Brain microvascular endothelial cell (primary cell): ENCODE results near the gene CCT5.

Experiments
- DNase-seq: peaks from one replicate; pipeline ENCODE4 v3.0.0-alpha.2; 2020
- H3K27ac ChIP-seq: fragments of 250-450 bp; sonication (Bioruptor Pico); 2 replicates; pipeline ENCODE4 v1.5.1; 2020; ENCODE audit warnings: mild to moderate bottlenecking, moderate library complexity
- H3K27me3 ChIP-seq: fragments of 250-450 bp; sonication (Bioruptor Pico); replicated peaks from 2 replicates; pipeline ENCODE4 v1.5.1; 2020; ENCODE audit warnings: mild to moderate bottlenecking
- H3K36me3 ChIP-seq: fragments of 250-450 bp; sonication (Bioruptor Pico); replicated peaks from 2 replicates; pipeline ENCODE4 v1.5.1; 2020; ENCODE audit warnings: mild to moderate bottlenecking
- H3K4me3 ChIP-seq: 2 replicates; pipeline ENCODE4 v1.5.1; 2011; ENCODE audit warnings: low read depth, mild to moderate bottlenecking, control low read depth, low read length, moderate library complexity
- CTCF ChIP-seq: IDR thresholded peaks from 2 replicates; pipeline ENCODE4 v1.5.1; 2011; ENCODE audit warnings: low read depth, mild to moderate bottlenecking, moderate library complexity, low read length, control low read depth, inconsistent platforms; ENCODE audit errors: missing control alignments
- in situ Hi-C: cut with HindIII; loops from 2 replicates; pipeline ENCODE4 v1.10.0; 2017; ENCODE audit warnings: low sequenced_read_pairs, low pct_ligation_motif_present

Gene CCT5

GRCh38 chr5:10303201-10303600 is 53.1 kb downstream of the CCT5 start:
- no peak overlapping the region for H3K27ac ChIP-seq
- in situ Hi-C loops: no loop called here

GRCh38 chr5:10303699-10304170 is 53.7 kb downstream of the CCT5 start:
- no peak overlapping the region for H3K27ac ChIP-seq
- H3K36me3 ChIP-seq: no peaks in the 10 kb centered on the region
- no peak overlapping the region for H3K4me3 ChIP-seq
- no peak for DNase-seq
- no peak for TF ChIP-seq CTCF
- in situ Hi-C loops: no loop called here
- H3K27me3 ChIP-seq: no peaks in the 10 kb centered on the region

More at GRCh38 chr5:10303201-10303600, 53.1 kb downstream of the CCT5 start:
- H3K4me3 ChIP-seq: no peak overlapping the region
- no peaks in the 10 kb centered on the region for H3K27me3 ChIP-seq
- no peaks in the 10 kb centered on the region for H3K36me3 ChIP-seq
- TF ChIP-seq CTCF: no peak
- no peak for DNase-seq

GRCh38 chr5:10304932-10305331 is 54.9 kb downstream of the CCT5 start:
- H3K27me3 ChIP-seq: no peaks in the 10 kb centered on the region
- no peaks in the 10 kb centered on the region for H3K36me3 ChIP-seq
- peak; percentile 5 for TF ChIP-seq CTCF

DNA sequence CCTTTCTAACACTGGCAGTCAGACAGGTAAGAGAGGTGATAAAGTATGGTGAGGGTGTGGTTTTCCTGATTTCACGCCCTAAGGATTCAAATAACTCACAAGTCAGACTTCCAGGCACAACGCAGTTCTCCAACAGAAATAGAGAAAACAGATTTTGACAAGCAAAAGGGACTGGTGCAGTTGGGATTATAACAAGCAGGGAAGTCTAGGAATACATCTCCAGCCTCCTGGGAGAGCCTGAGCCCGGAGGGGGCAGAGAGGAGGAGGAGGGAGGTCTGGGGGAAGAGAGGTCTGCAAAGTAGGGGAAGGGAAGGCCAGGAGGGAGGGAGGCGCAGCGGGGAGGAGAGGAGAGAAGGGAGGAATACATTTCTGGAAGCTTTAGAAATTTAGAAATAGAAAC is 56.0 kb downstream of the CCT5 start:
- Histone ChIP-seq H3K4me3 (no peak overlapping the region), H3K27ac (no peak overlapping the region), H3K36me3 (no peaks in the 10 kb centered on the region), H3K27me3 (no peaks in the 10 kb centered on the region)
- TF ChIP-seq CTCF: no peak
- in situ Hi-C loops: no loop called here
- no peak for DNase-seq

More at GRCh38 chr5:10304932-10305331, 54.9 kb downstream of the CCT5 start:
- Histone ChIP-seq H3K27ac (no peak overlapping the region), H3K4me3 (no peak overlapping the region)
- in situ Hi-C loops: no loop called here
- no peak for DNase-seq

- H3K4me3 ChIP-seq: peak overlapping the region; percentile 70
- TF ChIP-seq CTCF: no peak
- no peak for DNase-seq
- H3K36me3 ChIP-seq: no peaks in the 10 kb centered on the region
- in situ Hi-C loops: no loop called here
- no peaks in the 10 kb centered on the region for H3K27me3 ChIP-seq
- no peak overlapping the region for H3K27ac ChIP-seq
These were observed 56.7 kb downstream of the CCT5 start for GRCh38 chr5:10306806-10307205.
